Posterior cingulate gyrus (tissue), 11 donors: ENCODE measurements around the gene SRGAP1.

Experiments
- DNase-seq, 10 donors: peaks; one replicate each; pipeline versions ENCODE4 v3.0.0 to v3.0.0-alpha.2; 2020 to 2021; ENCODE audit warnings: mixed read lengths in 3 of 10
- intact Hi-C: fragments of 100-400 bp; cut with DNase I; formaldehyde crosslinking; loops from one replicate; pipeline ENCODE4 v1.15.1; 2023

The SRGAP1 gene

GRCh38 chr12:63899396-63899795 lies 54.9 kb downstream of the SRGAP1 start:
- no peak for DNase-seq
- intact Hi-C loops, result no loop called here

GRCh38 chr12:63900922-63901793 lies 56.7 kb downstream of the SRGAP1 start:
- intact Hi-C loops, result no loop called here
- DNase-seq, result no peak

GRCh38 chr12:63904653-63905052 lies 60.2 kb downstream of the SRGAP1 start:
- intact Hi-C loops, result no loop called here
- DNase-seq, result no peak

GRCh38 chr12:63905544-63905943 lies 61.0 kb downstream of the SRGAP1 start:
- intact Hi-C loops, result no loop called here
- DNase-seq, result no peak

- intact Hi-C loops, result no loop called here
- no peak for DNase-seq
Measured at GRCh38 chr12:63906876-63907275, 62.4 kb downstream of the SRGAP1 start.

GRCh38 chr12:63907561-63907960 lies 63.1 kb downstream of the SRGAP1 start:
- intact Hi-C loops, result no loop called here
- DNase-seq, result no peak

GRCh38 chr12:63909746-63910145 lies 65.2 kb downstream of the SRGAP1 start:
- DNase-seq, result no peak
- intact Hi-C loops, result no loop called here

GRCh38 chr12:63911341-63911740 lies 66.8 kb downstream of the SRGAP1 start:
- intact Hi-C loops, result no loop called here
- no peak for DNase-seq

GRCh38 chr12:63912651-63913050 lies 68.2 kb downstream of the SRGAP1 start:
- intact Hi-C loops, result no loop called here
- DNase-seq, result no peak

- DNase-seq, result no peak
- intact Hi-C loops, result no loop called here
Measured at GRCh38 chr12:63913929-63914328, 69.4 kb downstream of the SRGAP1 start.

GRCh38 chr12:63915105-63915800 lies 70.8 kb downstream of the SRGAP1 start:
- no peak for DNase-seq
- intact Hi-C loops, result no loop called here

- no peak for DNase-seq
- intact Hi-C loops, result no loop called here
Measured at GRCh38 chr12:63916561-63917476, 72.3 kb downstream of the SRGAP1 start.

GRCh38 chr12:63917477-63917862 lies 73.0 kb downstream of the SRGAP1 start:
- DNase-seq, result no peak
- intact Hi-C loops, result no loop called here

GRCh38 chr12:63917864-63918799 lies 73.6 kb downstream of the SRGAP1 start:
- intact Hi-C loops, result no loop called here
- no peak for DNase-seq

- DNase-seq, result no peak
- intact Hi-C loops, result no loop called here
Measured at GRCh38 chr12:63918800-63919300, 74.3 kb downstream of the SRGAP1 start.

- intact Hi-C loops, result no loop called here
- no peak for DNase-seq
Measured at GRCh38 chr12:63919756-63920155, 75.3 kb downstream of the SRGAP1 start.

GRCh38 chr12:63921157-63921556 lies 76.7 kb downstream of the SRGAP1 start:
- DNase-seq, result no peak
- intact Hi-C loops, result no loop called here

GRCh38 chr12:63922474-63922873 lies 78.0 kb downstream of the SRGAP1 start:
- intact Hi-C loops, result no loop called here
- no peak for DNase-seq

- intact Hi-C loops, result no loop called here
- DNase-seq, result no peak
Measured at GRCh38 chr12:63924781-63925180, 80.3 kb downstream of the SRGAP1 start.

GRCh38 chr12:63927511-63927910 lies 83.0 kb downstream of the SRGAP1 start:
- no peak for DNase-seq
- intact Hi-C loops, result no loop called here
